ENCODE results near the gene HSDL2. TPM values are rescaled to one million over a fixed set of nuclear protein-coding genes. Genes with fewer than 3 reads are reported as not detected.

Gene HSDL2
- total and polyA plus RNA-seq, 2 of the 4 experiments (the other 2 are of a cell fraction) = 17.7 to 65.8 TPM

- H4K5ac ChIP-seq (ENCODE audit: low read depth, low read length) = peak within 1 kb of the TSS; percentile 60
- ChIA-PET CTCF (no interaction called here), POLR2A (ENCODE audit: unreplicated experiment) (interaction anchor here (0.5 to 0.6 kb wide), 3 partner anchors 107 to 260 kb away, joined by 4 to 6 read pairs (median 4); no protein-coding TSS in a partner anchor)
- peak within 1 kb of the TSS; percentile 77 for H3K4me3 ChIP-seq (ENCODE audit: insufficient read depth, low read depth, low read length)
- H3K79me1 ChIP-seq (ENCODE audit: low read depth in 1 of 2, low read length in 2 of 2) = peaks cover 7 to 19% of the 10 kb centered on the region in 2 experiments; a peak in 2 of 4 replicates
- DNase-seq (peak; percentile 73), ATAC-seq (ENCODE audit: low read depth) (peak; percentile 91)
- peak within 1 kb of the TSS; percentile 98 for H2AFZ ChIP-seq (replicated peaks; ENCODE audit: low read length, poor library complexity)
- intact Hi-C loops (cut with micrococcal nuclease) = loop anchor here (2.0 to 5.0 kb wide), 2 partner anchors 71 to 224 kb away; no protein-coding TSS in a partner anchor
- H3K4ac ChIP-seq (ENCODE audit: low read depth, low read length) = peak within 1 kb of the TSS; percentile 87
- H3K9me1 ChIP-seq (ENCODE audit: insufficient read depth, low read length) = peaks cover 5% of the 10 kb centered on the region
- H3K14ac ChIP-seq (replicated peaks; ENCODE audit: low read depth, low read length) = peak within 1 kb of the TSS; percentile 92
- H3K4me2 ChIP-seq (ENCODE audit: low read depth, low read length) = peak within 1 kb of the TSS; percentile 95
- H3K23ac ChIP-seq (ENCODE audit: low read depth, low read length) = peak within 1 kb of the TSS; percentile 82
- H3K4me1 ChIP-seq (ENCODE audit: control insufficient read depth, insufficient read depth, low read length) = peaks cover 6% of the 10 kb centered on the region; the same call in 1 of the 2 replicates
- H3K56ac ChIP-seq (ENCODE audit: extremely low read depth, insufficient read depth, low read length) = peak within 1 kb of the TSS; percentile 75; the same call in 1 of the 2 replicates
- TF ChIP-seq MAZ (IDR thresholded peaks at IDR 0.05; ENCODE audit: borderline replicate concordance, low read depth, low read length) (no peak; the same call in 1 of the 2 replicates), BHLHE40 (IDR thresholded peaks at IDR 0.05; ENCODE audit: low read depth, low read length) (peak; percentile 48; the same call in 1 of the 2 replicates)
- peak within 1 kb of the TSS; percentile 65 for H2BK120ac ChIP-seq (ENCODE audit: low read depth, low read length)
- H3K27ac ChIP-seq (ENCODE audit: insufficient read depth, low read length) = peak within 1 kb of the TSS; percentile 68
- dilution Hi-C loops (cut with HindIII; ENCODE audit: low sequenced_read_pairs, unreplicated experiment) = no loop called here
- H2BK15ac ChIP-seq (ENCODE audit: low read depth, low read length) = peak within 1 kb of the TSS; percentile 83; the same call in 1 of the 3 replicates
- H4K20me1 ChIP-seq (ENCODE audit: insufficient read depth, low read length) = no peaks in the 10 kb centered on the region; the same call in 1 of the 2 replicates
- H2AK5ac ChIP-seq (ENCODE audit: low read depth, low read length) = peak within 1 kb of the TSS; percentile 74
- no peaks in the 10 kb centered on the region for H3K9me3 ChIP-seq (ENCODE audit: control insufficient read depth, insufficient read depth, low read length)
- 1% methylated on average over 32 of the region's 93 CpGs; no CpG with 5 or more reads in 1 of the 2 experiments for WGBS, 2 experiments (ENCODE audit: extremely low coverage in 2 of 2, insufficient read length in 1 of 2)
- H3K27me3 ChIP-seq (ENCODE audit: control insufficient read depth, insufficient read depth, low read length) = no peaks in the 10 kb centered on the region
- H2BK20ac ChIP-seq (ENCODE audit: low read depth, low read length) = no peak within 1 kb of the TSS
- H3K18ac ChIP-seq (ENCODE audit: low read depth, low read length) = peak within 1 kb of the TSS; percentile 1
- H3K36me3 ChIP-seq (ENCODE audit: control insufficient read depth, insufficient read depth, low read length) = no peaks in the 10 kb centered on the region
- BruUV-seq (replicated peaks) = no TSS peak
- H2AK9ac ChIP-seq (replicated peaks; ENCODE audit: low read depth, low read length, poor library complexity) = peak within 1 kb of the TSS; percentile 93
- in situ Hi-C loops (cut with MboI; ENCODE audit: low sequenced_read_pairs) = no loop called here
- H4K8ac ChIP-seq (ENCODE audit: low read depth in 2 of 2, low read length in 2 of 2) = peak within 1 kb of the TSS; percentile 94 to 99
- H4K91ac ChIP-seq (ENCODE audit: insufficient read depth, low read depth, low read length) = peak within 1 kb of the TSS; percentile 72
- H2BK5ac ChIP-seq (ENCODE audit: low read depth, low read length, poor library complexity, severe bottlenecking) = peak within 1 kb of the TSS; percentile 14
- H3K9ac ChIP-seq (ENCODE audit: low read depth, low read length) = peak within 1 kb of the TSS; percentile 80
Observed at GRCh38 chr9:112486221-112487007, 106.5 kb downstream of the HSDL2 start, which contains the start of gene KIAA1958. KIAA1958 (plus strand) TSS chr9:112486827; CDS start chr9:112574081, 87,254 bp downstream.
